Lung (tissue), 12 donors: ENCODE data around the gene SEC61A1. TPM values are rescaled to one million over a fixed set of nuclear protein-coding genes. Genes with fewer than 3 reads are reported as not detected.

Experiments
- ATAC-seq: fragments of 200-7000 bp; cut with Tn5 transposase; one replicate; pipeline ENCODE4 v1.9.1; 2020; ENCODE audit warnings: moderate number of reproducible peaks; ENCODE audit not compliant: insufficient read depth, low FRiP score
- DNase-seq, 3 donors: peaks; one replicate each; pipeline ENCODE4 v3.0.0-alpha.2; 2013 to 2017
- H3K27ac ChIP-seq, 2 donors: one replicate each; pipeline ENCODE4 v1.5.1; 2013; ENCODE audit warnings: mild to moderate bottlenecking in 2 of 2, moderate library complexity in 2 of 2, control low read depth in 1 of 2, inconsistent platforms in 1 of 2, low read depth in 1 of 2, low read length in 1 of 2
- H3K27me3 ChIP-seq, 3 donors: one replicate each; pipeline ENCODE4 v1.5.1; 2013; ENCODE audit warnings: low read length in 2 of 3; ENCODE audit not compliant: control insufficient read depth in 3 of 3, insufficient read depth in 3 of 3
- H3K36me3 ChIP-seq, 4 donors: one replicate each; pipeline ENCODE4 v1.5.1; 2013; ENCODE audit warnings: low read length in 4 of 4, mild to moderate bottlenecking in 1 of 4, moderate library complexity in 1 of 4; ENCODE audit not compliant: control insufficient read depth in 4 of 4, insufficient read depth in 4 of 4
- H3K4me1 ChIP-seq, 5 donors: one replicate each; pipeline ENCODE4 v1.5.1; 2013; ENCODE audit warnings: low read length in 5 of 5, mild to moderate bottlenecking in 2 of 5, moderate library complexity in 1 of 5; ENCODE audit not compliant: control insufficient read depth in 5 of 5, insufficient read depth in 5 of 5
- H3K4me3 ChIP-seq: one replicate; pipeline ENCODE4 v1.5.1; 2013; ENCODE audit warnings: mild to moderate bottlenecking, control low read depth, moderate library complexity
- H3K9ac ChIP-seq, 2 donors: one replicate each; pipeline ENCODE4 v1.5.1; 2013; ENCODE audit warnings: low read length in 2 of 2, control low read depth in 1 of 2; ENCODE audit not compliant: insufficient read depth in 1 of 2
- H3K9me3 ChIP-seq, 4 donors: one replicate each; pipeline ENCODE4 v1.5.1; 2013; ENCODE audit warnings: low read length in 3 of 4, mild to moderate bottlenecking in 1 of 4, moderate library complexity in 1 of 4; ENCODE audit not compliant: control insufficient read depth in 4 of 4, insufficient read depth in 3 of 4
- WGBS, 2 donors: extraction: QIAGEN DNeasy Blood & Tissue Kit; methylation state at CpG; one replicate each; pipeline ENCODE4 v1.1.7; 2013; 5-methylcytosine and 5-hydroxymethylcytosine counted together
- polyA plus RNA-seq, 2 donors: library from polyadenylated mRNA; stranded (reverse); fragments of 200-250 nt; gene quantifications; one replicate each; pipeline ENCODE4 v1.2.1, GENCODE V29; 2013
- total RNA-seq, 2 donors: library from RNA; depleted of rRNA in 1 of 2; stranded (reverse); fragments of >200 nt in 1 of 2; gene quantifications; one replicate each; pipeline ENCODE4 v1.2.1, GENCODE V29; 2014 to 2021
- TF ChIP-seq, protein P1 (sequence below): IDR thresholded peaks from 2 replicates; pipeline ENCODE4 v1.5.1; 2012; ENCODE audit warnings: mild to moderate bottlenecking; ENCODE audit errors: control extremely low read depth, extremely low read depth
- donor health status: control.
- donor health status: control.
- donor health status: Bipolar disorder and iron deficiency.
- donor health status: healthy.
- donor health status: DM: yes; HTN: yes; CAD: no.

Gene SEC61A1
- total and polyA plus RNA-seq, 4 donors, result 137 to 270 (median 173) TPM

DNA sequence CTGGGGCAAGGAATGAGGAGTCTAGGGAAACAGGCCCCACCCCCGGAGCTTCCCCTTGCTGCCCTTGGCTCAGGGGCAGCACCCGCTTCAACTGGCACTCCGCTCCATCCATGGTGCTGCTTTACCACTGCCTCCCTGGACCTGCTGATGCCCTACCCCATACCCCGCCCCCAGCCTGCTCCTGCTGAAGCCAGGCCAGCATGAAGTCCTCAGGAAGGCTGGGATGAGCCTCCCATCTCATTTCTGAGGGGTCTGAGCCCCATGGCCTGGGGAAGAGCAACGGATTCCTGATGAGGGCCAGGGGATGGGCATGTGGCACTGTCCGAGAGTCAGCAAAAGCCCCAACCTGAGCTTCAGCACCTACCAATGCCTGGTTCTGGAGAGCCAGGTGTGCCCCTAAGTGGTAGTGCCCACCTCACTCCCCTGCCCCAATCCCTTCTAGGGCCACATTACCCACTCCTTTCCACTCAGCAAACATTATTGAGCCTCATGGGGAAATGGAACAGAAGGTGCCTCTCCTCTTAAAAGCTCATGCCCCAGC, 21.0 kb downstream of the SEC61A1 start:
- Histone ChIP-seq H3K4me3 (no peak overlapping the region), H3K4me1 (peaks cover 0 to 28% (median 9%) of the 10 kb centered on the region in 5 donors), H3K9ac (no peak overlapping the region), H3K27ac (peak overlapping the region in 1 of 2 donors; percentile 48), H3K9me3 (no peaks in the 10 kb centered on the region), H3K27me3 (peaks cover 0 to 3% (median 0%) of the 10 kb centered on the region in 3 donors), H3K36me3 (peaks cover 14 to 47% (median 25%) of the 10 kb centered on the region in 4 donors)
- ATAC-seq, result no peak
- no peak for DNase-seq
- TF ChIP-seq, protein P1, sequence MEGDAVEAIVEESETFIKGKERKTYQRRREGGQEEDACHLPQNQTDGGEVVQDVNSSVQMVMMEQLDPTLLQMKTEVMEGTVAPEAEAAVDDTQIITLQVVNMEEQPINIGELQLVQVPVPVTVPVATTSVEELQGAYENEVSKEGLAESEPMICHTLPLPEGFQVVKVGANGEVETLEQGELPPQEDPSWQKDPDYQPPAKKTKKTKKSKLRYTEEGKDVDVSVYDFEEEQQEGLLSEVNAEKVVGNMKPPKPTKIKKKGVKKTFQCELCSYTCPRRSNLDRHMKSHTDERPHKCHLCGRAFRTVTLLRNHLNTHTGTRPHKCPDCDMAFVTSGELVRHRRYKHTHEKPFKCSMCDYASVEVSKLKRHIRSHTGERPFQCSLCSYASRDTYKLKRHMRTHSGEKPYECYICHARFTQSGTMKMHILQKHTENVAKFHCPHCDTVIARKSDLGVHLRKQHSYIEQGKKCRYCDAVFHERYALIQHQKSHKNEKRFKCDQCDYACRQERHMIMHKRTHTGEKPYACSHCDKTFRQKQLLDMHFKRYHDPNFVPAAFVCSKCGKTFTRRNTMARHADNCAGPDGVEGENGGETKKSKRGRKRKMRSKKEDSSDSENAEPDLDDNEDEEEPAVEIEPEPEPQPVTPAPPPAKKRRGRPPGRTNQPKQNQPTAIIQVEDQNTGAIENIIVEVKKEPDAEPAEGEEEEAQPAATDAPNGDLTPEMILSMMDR, result no peak
- whole genome bisulfite sequencing, 2 donors, result 81 to 84% methylated on average over 6 of the region's 6 CpGs

DNA sequence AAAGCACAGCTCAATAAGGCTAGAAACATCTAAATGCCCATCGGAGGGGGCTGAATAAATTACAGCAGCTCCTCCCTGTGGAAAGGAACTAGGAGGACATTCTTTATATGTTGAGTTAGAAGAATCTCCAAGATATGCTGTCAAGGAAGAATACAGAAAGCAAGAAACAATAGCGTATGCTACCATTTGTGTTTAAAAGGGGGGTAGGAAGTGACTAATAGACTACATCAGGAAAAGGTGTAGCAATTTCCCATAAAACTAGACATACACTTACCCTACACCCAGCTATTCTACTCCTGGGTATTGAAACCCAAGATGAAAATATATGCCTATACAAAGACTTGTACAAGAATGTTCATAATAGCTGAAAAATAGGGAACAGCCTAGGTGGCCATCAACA, 21.6 kb downstream of the SEC61A1 start:
- Histone ChIP-seq H3K9me3 (no peaks in the 10 kb centered on the region), H3K4me3 (no peak overlapping the region), H3K27me3 (peaks cover 0 to 3% (median 0%) of the 10 kb centered on the region in 3 donors), H3K27ac (peak overlapping the region in 1 of 2 donors; percentile 48), H3K4me1 (peaks cover 0 to 28% (median 9%) of the 10 kb centered on the region in 5 donors), H3K9ac (no peak overlapping the region), H3K36me3 (peaks cover 9 to 41% (median 20%) of the 10 kb centered on the region in 4 donors)
- 51 to 65% methylated on average over 2 of the region's 2 CpGs for WGBS, 2 donors
- DNase-seq, result no peak
- TF ChIP-seq, protein P1, result no peak
- ATAC-seq, result no peak

DNA sequence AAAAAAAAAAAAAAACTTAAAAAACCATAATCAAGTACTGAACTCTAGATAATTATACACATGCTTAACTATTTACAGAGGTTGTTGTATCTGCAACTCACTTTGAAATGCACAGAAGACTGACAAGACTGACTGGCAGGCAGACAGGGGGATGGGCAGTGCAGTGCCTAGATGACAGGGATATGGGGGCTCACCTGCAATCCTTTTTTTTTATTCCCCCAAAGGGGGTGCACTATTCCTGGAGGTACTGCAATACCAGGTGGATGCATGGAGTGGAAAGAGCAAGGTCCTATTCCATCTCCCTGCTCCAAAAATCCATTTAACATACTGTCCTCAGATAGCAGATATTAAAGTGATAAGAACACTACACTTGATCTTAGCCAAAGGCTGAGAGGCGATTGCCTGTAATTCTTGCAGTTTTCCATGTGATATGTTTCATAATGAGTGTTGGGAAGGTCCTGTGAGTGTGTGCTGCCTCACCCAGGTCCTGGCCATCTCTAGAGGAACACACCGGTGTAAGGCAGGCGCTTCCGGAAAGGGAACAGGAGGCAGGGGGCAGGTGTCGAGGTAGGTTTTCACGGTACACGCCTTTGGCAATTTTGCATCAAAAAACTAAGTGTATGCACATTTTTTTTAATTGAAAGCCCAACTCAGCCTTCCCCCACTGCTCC, 22.7 kb downstream of the SEC61A1 start:
- Histone ChIP-seq H3K27me3 (peaks cover 0 to 3% (median 0%) of the 10 kb centered on the region in 3 donors), H3K4me3 (no peak overlapping the region), H3K4me1 (peaks cover 0 to 28% (median 9%) of the 10 kb centered on the region in 5 donors), H3K36me3 (peaks cover 6 to 32% (median 15%) of the 10 kb centered on the region in 4 donors), H3K27ac (peak overlapping the region in 1 of 2 donors; percentile 54), H3K9ac (peak overlapping the region in 1 of 2 donors; percentile 17), H3K9me3 (no peaks in the 10 kb centered on the region)
- TF ChIP-seq, protein P1, result no peak
- 11 to 22% methylated on average over 7 of the region's 7 CpGs for WGBS, 2 donors
- ATAC-seq (no peak), DNase-seq (peak in 1 of 3 donors; percentile 11)
